Activated gamma-delta T cell treated with anti-CD3 and anti-CD28 coated beads, Interleukin-2, amount 50 U/mL, for 16 hours (primary cell): Measurements from ENCODE around the gene PKNOX2.

Experiments
- DNase-seq: peaks from one replicate; pipeline ENCODE4 v3.0.0-alpha.2; 2020; ENCODE audit warnings: low read depth

The PKNOX2 gene

DNA sequence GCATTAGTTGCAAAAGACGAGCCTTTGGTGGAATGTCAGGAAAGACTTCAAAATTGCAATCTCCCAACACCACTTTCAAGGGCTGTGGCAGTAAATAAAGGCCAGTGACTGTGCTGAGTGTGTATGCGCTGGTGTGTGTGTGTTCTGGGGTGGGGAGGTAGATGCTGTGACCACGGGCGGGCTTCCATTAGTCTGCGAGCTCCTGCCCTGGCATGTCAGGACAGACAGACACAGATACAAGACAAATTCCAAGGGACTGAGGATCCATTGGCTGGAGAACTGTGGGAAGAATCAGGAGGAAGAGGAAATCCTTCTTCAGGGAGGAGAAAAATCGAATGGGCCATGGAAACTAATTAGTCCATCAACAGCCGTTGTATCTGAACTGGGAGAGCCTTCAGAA lies 248.0 kb downstream of the PKNOX2 start:
- no peak for DNase-seq

DNA sequence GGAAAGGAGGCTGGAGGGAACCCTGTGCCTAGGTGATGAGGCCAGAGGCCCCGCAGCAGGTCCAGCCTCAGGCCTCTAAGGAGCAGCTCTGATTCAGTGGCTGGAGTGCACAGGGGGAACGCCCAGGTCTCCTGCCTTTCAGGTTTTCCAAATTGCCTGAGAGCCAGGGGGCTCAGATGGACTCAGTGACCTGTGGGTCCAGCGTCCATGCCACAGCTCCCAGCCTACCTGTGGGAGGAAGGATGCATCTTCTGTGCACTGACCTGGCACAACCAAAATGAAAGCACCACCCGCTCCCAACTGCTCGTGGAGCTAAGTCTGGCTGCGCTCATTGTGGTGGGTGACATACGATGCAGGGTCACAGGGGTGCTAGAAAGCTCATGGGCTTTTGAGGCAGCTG lies 248.7 kb downstream of the PKNOX2 start:
- DNase-seq: no peak

DNA sequence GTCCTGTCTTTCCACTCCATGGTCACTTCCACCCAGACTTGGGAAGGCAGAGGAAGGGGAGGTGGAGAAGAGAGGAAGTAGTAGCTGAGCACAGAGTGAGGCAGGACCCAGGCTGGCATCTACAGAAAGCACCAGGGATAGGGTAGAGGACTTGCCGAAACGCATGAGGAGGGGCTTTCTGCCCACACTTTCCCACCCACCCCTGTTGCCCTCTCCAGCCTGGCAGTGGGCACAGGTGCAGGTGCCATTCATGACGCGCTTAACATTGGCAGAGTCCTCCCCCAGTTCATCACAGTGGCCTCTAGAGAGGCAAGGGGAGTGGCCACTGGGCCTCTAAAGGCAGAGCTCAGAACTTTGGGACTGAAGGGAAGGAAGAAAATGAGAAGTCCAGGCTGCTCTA lies 249.6 kb downstream of the PKNOX2 start:
- no peak for DNase-seq

DNA sequence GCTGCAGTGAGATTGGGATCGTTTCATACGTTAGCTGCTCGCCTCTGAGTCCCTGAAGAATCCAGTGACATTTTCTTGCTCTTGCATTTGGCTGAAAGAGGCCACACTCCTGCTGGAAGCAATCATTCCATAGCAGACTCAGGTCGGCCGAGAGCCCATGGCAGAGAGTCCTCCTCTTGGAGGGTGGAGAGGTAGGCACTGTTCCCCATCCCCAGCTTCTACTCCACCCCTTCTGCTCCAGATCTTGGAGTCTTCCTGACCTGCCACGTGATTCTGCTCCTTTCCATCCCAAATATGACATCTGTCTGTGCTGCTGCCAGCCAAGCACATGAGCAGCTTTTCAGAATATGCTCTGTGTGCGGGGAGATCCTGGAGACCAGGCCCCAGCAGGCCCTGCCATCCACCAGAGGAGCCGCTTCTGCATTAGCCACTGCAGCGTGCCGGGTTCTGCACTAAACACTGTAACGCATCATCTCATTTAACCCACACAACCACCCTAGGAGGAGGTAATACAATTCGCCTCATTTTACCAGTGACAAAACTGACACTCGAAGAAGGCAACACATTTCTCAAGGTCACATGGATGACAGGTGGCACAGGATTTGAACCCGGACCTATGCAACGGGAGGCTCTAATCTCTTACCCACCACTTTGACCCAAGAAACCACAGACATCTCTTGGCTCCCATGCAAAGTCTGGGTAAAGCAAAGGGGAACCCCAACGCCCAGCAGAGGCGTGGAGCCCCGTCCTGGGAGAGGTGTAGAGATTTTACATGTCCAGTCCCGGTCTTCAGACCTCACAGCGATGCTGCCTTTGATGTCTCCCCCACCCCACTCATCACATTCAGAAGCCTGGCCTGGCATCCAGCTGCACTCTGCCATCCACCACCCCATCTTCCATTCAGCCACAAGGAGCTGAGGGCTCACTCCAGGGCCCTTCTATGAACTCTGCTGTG lies 252.7 kb downstream of the PKNOX2 start:
- DNase-seq: no peak

DNA sequence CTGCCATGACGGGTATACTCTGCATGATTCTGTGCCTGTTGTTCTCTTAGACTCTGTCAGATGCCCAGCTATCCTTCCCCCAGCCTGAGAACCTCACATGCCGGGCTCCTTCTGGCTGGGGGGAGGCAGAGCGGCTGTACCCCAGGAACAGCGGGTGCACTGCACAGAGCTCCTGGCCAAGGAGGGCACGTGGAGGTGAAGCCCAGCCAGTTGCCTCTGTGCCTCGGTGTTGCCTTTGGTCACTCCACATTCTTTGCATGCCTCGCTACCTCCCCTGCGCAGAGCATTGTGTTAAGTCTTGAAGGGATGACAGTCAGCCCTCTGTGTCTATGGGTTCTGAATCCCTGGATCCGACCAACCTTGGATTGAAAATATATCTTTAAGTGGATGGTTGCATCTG lies 253.8 kb downstream of the PKNOX2 start:
- DNase-seq: no peak

DNA sequence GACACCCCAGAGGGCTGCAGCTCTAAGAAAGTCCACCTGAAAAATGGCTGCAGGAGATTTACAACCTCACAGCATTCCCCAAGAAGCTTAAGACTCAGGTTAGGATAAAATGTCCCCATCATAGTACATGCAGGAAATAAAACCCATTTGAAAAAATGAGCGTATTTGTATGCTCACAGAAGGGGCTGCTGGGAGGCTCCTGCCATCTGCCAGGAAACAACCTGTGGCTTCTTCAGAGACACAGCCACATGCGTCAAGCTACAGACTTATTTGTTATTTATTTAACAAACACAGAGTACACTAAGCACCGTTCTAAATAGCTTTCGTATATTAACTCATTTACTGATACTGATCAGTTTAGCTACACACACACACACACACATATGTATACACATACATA lies 258.1 kb downstream of the PKNOX2 start:
- DNase-seq: no peak

DNA sequence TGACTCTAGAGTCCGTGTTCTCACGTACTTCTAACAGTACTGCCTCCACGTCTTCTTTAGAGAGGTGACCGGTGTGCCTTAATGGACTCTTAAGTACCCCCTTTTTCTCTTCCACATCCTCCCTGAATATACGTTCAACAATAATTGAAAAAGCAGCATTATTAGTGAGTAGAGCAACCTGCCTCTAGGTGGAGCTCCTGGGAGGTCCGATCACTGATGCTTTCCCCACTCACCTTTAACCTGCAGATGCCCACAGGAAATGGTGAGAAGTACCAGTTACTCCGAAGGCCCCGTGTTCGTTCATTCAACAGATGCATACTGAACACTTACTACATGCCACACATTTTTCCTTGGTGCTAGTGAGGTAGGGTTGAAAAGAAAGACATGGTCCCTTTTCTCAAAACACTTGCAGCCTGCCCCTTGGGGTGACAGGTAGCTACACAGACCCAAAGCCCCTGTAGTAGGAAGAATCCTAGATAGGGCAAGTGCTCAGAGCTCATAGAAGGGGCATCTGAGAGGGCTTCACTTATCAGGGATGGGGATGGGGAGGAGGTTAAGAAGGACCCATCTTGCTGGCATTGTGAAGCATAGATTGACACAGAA lies 258.8 kb downstream of the PKNOX2 start:
- no peak for DNase-seq

DNA sequence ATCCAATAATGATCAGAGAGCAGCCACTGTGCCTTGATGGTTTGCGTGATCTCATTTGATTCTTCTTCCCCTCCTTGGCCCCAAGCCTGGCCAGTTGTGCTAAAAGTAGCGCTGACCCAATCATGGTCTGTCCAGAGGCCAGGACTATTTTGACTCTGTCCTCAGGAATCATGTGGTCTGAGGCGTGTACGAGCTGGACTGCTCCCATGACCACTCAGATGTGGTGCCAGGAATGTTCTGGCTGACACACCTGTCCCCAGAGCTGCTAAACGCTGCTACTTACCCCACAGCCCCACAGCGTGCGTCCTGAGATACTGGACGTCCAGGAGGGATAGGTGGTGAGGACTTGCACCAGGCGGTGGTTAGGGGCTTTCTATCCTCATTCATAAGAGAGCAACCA lies 261.1 kb downstream of the PKNOX2 start:
- DNase-seq: no peak

DNA sequence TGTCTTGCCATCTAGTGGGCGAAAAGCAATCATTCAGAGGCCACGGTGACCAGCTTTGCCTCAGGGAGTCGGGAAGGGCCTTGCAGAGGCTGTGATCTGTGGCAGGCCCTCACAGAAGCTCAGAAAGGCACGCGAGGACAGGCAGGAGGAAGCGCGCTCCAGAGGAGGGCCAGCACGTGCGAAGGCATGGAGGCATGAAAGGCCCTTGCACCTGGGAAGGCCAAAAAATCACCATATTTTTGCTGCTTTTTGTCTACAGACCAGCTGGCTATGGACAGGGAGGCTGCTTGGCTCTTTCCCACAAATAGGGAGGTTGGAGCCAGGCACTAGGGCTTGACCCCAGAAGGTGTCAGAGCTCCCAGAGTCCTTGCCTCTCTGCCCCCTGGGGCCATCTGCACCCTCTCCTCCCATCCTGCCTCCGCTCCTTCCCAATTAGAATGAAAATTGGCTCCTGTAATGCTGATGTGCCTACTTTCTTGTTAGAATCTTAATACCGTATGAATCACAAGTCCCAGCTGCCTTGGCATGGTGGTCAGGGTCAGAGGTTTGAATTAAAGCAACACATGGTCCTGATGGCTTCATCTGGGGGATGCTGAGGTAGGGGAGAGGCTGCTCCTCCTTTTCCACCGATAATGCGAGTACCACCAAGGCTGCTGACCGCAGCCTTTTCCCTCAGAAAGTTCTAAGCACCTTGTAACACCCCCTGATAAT lies 262.4 kb downstream of the PKNOX2 start:
- no peak for DNase-seq

DNA sequence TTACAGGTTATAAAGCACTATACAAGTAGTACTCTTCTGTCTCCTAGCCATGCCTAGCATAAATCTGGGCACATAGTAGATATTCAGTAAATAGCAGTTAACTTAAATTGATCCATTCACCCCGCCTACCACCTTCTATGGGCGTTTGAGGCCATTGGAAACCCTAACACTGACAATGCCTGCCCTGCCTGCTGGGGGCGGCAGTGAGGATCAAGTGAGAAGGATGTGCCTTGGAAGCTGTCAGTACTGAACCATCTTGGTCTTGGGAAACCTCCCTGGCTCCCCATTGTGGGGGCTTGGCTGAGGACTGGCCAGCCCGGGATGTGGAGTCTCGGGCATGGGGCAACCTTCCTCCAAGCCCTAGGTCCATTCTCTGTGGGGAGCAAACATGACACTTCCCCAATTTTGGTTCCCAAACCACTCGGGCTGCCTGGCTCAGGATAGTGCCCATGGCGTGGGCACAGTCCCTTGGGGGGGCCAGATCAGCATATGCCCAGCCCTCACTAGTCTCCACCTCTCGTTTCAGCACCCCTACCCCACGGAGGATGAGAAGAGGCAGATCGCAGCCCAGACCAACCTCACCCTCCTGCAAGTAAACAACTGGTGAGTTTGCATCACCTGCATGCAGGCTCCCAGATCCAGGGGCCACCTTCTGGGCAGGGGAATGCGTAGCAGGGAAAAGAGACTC lies 264.1 kb downstream of the PKNOX2 start:
- no peak for DNase-seq

DNA sequence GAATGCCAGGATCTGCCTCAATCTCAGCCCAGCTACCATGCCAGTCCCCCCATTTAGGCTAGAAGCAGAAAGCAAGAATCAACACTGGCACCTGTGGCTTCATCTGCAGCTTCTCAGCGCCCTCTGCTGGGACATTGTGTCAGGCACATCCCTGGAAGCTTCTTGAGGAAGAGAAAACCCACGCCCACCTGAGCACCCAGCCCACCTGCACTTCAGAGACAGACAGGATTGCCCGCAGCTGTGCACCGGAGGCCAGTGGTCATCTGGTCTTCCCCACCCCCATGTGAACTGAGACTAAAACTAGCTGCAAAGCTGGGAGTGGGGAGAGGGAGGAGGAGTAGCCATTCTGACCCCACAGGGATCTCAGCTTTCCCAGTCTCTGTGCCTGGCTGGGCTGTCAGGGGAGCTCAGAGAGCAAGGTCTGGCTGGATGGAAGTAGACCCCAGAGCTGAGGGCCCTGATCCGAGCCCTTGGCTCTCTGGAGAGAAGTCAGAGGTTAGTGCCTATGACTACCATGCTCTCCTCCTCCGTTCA lies 264.7 kb downstream of the PKNOX2 start:
- peak; percentile 24 for DNase-seq

DNA sequence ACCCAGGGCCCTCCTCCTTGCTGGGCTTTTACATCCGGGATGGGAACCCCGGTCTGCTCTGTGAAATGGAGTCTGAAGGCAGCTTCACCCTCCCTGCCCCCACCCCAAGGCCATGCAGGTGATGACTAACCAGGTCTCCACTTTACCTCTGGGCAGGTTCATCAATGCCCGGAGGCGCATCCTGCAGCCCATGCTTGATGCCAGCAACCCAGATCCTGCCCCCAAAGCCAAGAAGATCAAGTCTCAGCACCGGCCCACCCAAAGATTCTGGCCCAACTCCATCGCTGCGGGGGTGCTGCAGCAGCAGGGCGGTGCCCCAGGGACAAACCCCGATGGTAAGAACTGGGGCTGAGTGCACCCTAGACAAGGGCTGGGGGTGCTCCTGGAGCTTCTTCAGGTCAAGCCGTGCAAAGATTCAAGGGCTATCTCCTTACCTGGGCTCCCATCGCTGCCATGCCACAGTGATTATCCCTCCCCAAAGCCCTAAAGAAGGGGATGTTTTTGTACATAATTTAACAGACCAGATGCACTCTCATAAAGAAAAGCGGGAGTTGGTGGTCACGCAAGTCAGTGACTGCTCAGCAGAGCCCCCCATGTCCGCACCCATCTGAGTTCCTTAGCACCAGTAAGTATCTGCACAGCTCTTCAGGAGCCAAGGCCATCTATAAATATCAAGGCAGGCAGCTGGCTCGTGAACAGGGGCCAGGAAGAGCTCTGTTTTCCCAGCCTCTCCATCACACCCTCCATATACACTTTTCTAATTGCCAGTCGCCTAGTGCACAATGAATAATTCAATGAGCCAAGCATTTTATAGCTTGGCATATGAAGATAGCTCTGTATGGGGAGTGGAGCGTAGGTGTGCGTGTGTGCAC lies 265.5 kb downstream of the PKNOX2 start:
- DNase-seq: no peak

DNA sequence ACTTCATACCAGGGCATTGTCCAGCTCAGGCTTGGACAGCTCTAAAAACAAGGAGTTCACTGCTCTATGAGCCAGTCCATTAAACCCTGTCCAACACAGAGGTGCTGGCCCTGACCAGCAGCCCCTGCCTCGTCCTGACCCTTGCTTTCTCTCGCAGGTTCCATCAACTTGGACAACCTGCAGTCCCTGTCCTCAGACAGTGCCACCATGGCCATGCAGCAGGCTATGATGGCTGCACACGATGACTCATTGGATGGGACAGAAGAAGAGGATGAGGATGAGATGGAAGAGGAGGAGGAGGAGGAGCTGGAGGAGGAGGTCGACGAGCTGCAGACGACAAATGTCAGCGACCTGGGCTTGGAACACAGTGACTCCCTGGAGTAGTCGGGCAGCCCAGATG lies 266.5 kb downstream of the PKNOX2 start:
- DNase-seq: no peak

DNA sequence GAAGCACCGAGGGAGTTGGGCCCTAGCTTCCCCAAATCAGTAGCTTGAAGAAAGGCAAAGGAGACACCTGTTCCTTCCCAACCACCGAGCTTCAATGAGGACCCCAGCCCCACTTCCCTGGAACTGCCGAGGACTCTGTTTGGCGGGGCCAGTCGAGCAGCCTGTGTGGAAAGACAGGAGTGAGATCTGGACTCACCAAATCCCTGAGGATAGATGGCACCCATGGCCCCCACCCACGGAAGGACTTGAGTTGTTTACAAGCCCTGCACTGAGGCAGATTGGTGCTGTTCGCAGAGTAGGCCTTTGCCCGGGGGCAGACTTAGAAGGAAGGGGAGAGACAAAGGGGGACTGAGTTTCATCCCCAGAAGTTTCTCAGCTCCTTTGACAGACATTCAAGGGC lies 266.9 kb downstream of the PKNOX2 start:
- DNase-seq: no peak

DNA sequence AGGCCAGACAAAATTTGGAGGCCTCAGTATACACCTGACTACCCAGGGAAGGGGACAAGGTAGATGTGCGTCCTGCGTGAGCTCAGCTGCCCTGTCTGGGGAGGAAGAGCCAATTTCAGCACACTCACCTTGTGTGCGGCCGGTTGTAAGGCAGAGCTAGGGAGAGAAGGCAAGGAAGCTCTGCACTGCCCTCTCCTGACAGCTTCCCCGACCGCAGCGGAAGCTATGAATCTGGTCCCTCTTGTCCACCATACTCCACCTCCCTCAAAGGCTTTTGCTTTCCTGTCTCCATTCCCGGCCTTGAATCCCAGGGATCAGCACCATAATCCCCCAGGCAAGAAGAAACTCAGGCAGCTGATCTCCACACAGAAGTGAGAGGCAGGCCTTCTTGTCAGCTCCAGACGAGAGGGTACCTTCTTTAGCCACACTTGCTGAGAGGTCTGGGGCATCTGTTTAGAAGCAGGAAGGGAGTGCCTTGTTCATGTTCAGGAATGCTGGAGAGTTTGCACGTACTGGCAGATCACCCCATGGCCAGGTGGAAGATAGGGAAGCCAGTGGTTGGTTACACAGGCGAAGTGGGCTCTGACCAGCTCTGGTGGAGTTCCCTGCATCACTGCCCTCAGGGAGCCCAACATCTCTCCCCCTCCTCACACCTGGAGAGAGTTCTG lies 269.0 kb downstream of the PKNOX2 start:
- DNase-seq: no peak

DNA sequence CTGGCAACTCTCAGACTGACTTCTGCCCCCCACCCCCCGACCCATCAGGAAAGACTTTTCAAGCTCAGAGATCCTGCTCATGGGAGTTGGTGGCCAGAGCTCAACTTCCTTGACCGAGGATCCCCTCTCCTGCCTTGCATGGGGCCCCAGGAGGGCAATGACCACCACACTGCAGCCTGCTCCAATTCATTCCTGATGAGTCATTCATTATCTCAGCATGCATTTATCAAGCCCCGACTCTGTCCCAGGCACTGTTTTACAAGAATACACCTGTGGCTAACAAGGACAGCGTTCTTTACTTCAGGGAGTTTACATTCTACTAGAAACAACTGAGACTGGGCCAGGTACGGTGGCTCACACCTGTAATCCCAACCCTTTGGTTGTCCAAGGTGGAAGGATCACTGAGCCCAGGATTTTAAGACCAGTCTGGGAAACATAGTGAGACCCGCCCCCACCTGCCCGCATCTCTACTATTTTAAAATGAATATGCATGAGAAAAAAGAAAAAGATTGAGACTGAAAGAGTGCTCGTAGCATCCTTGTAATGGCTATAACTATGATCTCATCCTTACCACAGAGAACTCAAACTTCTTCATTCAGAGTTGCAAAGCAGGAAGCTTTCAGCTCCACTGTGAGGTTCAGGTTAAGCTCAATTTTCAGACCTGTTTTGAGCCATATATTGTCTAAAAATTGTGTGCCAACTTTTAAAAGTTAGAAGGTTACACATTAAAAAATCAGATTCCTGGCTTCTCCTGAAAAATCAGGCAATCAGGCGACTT lies 271.1 kb downstream of the PKNOX2 start:
- DNase-seq: no peak

DNA sequence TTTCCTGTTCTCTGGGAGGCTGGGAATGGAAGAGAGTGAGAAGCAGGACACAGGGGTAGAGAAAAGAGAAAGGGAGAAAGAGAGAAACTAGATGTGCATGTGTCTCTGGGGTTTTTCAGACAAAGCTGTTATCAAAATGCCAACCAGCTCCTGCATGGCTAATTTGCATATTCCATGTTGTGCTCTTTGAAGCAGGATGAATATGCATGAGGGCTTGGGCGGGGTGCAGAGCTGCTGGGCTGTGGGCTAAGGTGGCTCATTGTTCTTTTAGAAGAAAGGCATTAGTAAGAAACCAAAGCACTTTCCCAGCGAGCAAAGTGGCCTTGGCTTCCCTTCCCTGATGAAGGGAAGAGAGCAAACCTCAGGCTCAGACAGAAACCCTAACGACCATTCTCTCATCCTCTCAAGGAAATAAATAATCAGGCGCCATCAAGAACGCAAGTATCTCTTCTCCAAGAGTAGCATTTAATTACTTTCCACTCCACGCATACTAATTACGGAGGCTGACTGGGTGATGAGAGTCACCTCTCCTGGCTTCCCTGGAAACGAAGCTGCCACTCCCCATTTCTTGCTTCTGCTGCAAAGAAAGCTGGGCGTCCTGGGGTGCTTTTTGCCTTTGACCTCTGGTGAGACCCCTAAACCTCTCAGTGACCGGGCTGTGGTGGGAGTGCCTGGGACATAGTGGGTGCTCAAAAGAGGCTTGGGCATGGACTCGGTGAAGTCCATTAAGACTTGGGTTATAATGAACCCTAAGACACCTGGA lies 277.3 kb downstream of the PKNOX2 start:
- no peak for DNase-seq

DNA sequence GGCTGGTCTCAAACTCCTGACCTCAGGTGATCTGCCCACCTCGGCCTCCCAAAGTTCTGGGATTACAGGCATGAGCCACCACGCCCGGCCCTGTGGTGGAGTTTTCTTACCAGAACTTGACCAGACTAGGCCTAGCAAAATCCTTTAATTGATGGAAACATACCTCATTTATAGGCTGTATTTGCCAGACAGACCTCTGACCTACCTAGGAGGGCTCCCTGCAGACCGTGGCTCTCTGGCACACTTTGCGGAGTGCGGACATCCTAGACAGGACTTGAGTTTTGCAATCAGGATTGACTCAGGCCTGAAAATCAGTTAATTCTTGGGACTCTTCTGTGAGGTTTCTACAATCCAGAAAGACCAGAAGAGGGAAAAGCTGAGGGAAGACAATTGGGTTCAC lies 278.4 kb downstream of the PKNOX2 start:
- DNase-seq: no peak

DNA sequence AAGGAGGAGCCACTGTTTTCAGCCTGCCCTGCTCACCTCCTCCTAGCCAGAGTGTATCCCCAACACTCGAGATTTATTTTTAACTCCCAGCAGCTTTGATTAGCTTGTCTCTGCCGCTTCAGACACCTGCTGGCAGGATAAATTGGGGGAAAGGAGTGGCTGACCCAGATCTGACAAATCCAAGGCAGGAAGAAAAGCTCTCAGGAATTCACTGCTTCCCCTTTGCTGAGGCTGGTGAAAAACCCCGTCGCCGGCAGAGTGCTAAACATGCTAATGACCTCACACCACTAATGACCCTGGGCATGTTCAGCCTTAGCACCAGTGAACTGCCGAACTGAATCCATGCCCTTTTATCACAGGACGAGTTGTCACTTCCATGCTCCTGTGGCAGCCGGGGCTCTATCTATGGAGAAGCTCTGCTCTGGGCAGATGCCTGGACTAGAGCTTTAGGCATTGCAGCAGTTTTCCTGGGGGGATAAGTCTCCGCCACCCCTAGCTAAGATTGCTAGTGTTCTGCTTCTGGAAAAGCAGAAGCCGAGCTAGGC lies 279.3 kb downstream of the PKNOX2 start:
- DNase-seq: no peak
